IPS-11a (cell line): ENCODE measurements around the gene NOLC1.

Source experiments
- H3K4me3 ChIP-seq: one replicate; pipeline ENCODE4 v1.5.1; 2013; ENCODE audit warnings: low read depth, low read length, control low read depth

NOLC1 gene

GRCh38 chr10:102151774-102152544, at the start of gene NOLC1:
Gene NOLC1 (plus strand): TSS chr10:102152389. CDS start chr10:102152411, 22 bp downstream.
- H3K4me3 ChIP-seq: peak within 1 kb of the TSS; percentile 97

GRCh38 chr10:102102421-102102820, 49.8 kb upstream of the NOLC1 start:
- H3K4me3 ChIP-seq: no peak overlapping the region

- no peak overlapping the region for H3K4me3 ChIP-seq
These were observed 45.2 kb upstream of the NOLC1 start for GRCh38 chr10:102106998-102107397.

GRCh38 chr10:102109166-102110116, 42.7 kb upstream of the NOLC1 start:
- H3K4me3 ChIP-seq: no peak overlapping the region

DNA sequence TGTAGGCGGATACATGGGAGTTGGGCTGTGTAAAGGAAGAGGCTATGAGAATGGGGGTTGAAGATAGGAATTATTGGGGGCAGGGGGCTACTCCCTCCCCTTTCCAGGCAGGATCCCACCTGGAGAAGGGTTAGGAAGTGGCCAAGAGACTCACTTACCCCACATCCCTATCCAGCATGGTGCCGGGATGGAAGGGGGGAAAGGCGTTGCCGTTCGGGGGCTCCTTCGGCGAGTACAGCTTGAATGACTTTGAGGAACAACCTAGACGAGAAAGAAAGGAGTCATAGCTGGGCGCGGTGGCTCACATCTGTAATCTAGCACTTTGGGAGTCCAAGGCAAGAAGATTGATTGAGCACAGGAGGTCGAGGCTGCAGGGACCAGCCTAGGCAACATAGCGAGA, 40.9 kb upstream of the NOLC1 start:
- no peak overlapping the region for H3K4me3 ChIP-seq

DNA sequence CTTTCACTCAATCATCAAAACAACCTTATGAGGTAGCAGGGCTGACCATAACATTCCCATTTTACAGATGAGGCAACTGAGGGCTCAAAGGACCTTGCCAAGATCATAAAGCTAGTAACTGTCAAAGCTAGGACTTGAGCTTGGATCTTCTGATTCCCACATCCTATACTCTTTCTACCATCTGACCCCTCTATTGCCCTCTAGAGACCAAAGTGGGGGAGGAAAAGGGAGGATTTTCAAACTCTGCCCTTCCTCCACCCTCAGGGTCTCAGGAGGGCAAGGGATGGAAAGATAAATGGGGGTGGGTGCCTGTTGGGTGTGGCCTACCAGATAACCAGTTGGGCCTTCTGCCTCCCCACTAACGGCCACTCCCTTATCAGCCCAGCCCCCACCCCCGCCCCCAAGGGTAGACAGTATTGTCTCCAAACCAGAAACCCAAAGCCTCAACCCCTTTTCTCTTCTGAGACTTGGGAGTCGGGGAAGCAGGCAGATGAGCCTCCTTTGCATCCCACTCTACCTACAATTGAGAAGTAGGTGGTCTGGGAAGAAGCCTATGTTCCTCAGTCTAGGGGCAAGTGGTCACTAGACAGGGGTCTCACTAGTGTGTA, 39.9 kb upstream of the NOLC1 start:
- H3K4me3 ChIP-seq: no peak overlapping the region

DNA sequence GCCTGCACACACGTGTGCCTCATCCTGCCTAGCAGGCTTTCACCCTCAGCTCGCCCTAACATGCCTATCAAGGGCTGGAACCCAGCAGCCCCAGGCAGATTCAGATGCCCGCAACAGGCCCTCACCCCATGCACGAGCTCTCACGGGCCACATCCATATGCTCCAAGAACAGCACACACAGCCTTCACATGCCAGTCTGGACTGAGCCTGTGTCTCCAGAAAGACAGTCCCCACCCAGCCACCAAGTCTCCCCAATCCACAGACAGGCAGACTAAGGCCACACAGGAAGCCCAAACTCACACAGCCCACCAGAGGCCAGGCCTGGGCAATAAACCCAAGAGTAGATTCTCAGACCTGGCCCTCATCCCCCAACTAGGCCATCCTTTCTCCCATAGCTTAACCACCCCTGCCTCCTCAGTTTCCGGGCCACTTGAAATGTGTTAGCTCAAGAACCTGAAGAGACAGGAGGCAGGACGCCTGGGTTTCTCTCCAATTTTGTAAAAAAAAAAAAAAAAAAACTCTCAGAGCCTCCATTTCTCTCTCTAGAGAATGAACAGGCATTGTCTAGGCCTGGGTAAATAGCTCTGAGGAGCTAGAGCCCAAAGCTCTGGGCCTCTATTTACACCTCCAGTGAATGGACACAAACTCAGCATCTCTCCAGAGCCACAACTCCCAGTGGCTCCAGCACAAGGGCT, 38.8 kb upstream of the NOLC1 start:
- H3K4me3 ChIP-seq: peak overlapping the region; percentile 75

DNA sequence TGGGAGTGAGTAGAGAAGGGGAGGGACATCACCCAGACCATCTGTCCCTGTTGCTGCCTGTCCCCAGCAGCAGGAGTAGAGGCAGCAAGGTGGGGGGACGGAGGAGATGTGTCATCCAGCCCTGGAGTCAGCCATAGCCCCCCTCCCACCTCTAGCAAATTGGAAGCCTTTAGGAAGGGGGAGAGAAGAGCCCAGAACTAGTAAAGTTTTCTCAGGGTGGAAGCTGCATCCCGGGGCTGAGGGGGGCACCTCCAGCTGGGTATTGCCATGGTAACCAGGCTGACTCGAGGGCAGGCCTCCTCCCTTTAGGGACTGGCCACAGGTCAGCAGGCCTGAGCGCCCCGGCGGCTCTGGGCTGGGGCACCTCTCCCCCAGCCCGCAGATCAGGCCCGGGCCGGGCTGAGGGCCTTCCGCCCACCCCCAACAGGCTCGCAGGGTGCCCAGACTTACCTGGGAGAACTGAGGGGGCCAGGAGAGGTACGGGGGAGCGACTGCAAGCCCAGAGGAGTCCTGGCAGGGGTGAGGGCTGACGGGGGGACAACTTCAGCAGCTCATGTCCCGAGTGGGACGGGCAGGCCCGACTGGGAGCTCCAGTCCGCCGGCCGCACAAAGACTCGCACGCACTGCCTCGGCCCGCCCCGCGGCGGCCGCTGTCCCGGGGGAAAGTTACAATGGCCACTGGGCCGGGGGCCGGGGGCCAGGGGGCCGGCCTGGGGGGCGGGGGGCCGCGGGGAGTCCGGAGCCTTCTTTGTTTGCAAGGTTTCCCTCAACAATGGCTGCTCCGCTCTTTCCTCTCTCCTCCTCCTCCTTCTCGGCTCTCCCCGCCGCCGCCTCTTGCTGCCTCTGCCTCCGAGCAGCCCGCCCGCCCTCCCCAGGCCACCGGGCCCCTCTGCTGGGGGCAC, 38.0 kb upstream of the NOLC1 start:
- H3K4me3 ChIP-seq: peak overlapping the region; percentile 75

DNA sequence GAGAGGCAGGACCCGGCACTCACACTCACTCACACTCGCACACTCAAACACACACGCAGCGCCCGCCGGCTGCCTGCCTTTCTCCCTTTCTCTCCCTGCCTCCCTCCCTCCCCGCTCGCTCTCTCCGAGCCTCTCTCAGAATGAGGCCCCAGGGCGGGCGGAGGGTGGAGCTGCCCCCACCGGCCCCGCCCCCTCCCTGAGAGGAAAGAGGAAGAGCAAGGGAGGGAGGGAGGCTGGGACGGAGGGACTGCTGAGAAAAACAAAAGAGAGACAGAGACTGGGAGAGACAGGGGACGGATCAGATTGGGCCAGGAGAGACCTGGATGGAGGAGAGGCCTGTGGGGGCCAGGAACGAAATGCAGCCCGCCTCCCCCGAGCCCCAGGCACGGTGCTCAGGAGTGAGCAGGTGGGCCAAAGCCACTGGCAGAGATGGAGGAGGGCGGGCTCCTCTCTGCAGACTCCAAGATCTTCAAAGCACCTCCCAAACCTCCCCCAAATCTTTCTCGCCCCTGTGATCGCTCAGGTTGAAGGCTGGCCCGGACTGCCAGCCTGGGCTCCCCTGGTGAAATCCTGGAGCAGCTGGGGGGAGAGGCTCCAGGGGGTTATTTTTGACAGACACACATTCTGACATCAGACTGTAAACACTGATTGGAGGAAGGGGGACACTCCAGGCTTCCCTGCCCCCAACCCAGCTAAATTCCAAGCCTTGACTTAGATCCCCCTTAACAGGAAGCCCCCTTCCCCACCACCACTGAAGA, 37.1 kb upstream of the NOLC1 start:
- H3K4me3 ChIP-seq: peak overlapping the region; percentile 75

DNA sequence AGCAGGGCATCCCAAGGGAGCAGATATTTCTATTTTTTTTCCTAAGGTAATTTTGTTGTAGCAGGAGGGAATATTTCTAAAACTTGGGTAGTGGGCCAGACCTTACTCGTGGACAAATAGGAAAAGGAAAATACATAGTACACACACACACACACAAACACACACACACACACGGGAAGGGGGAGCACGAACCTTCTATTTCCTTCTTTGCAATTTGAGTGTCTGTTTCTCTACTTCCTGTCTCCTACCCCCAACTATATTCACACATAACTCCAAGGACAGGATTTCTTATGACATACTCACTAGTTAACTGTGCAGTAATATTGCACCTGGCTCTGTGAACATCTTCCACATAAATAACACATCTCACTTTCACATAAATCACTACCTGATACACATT, 36.4 kb upstream of the NOLC1 start:
- no peak overlapping the region for H3K4me3 ChIP-seq

GRCh38 chr10:102116656-102117055, 35.5 kb upstream of the NOLC1 start:
- H3K4me3 ChIP-seq: no peak overlapping the region

DNA sequence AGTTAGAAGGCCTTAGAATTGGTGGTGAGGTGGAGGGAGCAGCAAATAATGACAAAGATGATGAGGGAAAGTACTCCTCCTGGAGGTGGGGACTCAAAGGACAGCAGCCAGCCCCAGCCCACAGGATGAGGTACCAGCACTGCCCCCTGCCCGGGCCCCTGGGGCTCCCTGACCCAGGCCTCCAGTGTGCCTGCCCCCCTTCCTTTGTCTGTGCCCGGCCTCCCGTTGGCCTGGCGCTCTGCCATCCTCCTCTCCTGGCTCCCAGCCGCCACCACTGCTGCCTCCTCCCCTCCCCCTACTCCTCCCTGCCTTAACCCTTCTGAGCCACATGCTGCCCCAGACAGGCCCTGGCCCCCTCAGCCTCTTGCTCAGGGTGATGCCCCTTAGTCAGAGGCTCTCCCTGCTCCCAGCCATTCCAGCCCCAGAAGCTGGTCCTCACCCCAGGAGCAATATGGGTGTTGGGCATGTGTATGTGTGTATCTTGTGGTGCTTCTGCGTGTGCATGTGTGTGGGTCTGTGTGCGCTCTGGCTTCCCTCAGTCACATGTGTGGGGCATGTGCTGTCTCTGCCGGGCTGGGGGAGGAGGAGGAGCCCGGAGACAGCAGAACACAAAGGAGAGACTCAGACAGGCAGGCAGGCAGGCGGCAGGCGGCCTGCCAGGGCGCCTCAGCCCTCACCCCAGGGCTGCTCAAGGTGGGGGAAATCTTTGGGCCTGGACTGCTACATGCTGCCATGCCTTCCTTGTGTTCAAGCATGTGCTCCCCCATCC, 34.6 kb upstream of the NOLC1 start:
- H3K4me3 ChIP-seq: peak overlapping the region; percentile 13

- H3K4me3 ChIP-seq: peak overlapping the region; percentile 76
These were observed 33.3 kb upstream of the NOLC1 start for GRCh38 chr10:102118867-102119266.

GRCh38 chr10:102119417-102120141, 32.6 kb upstream of the NOLC1 start:
- H3K4me3 ChIP-seq: peak overlapping the region; percentile 76

- H3K4me3 ChIP-seq: peak within 1 kb of the TSS; percentile 76
These were observed 31.8 kb upstream of the NOLC1 start, which contains the start of gene LDB1 for GRCh38 chr10:102120142-102120990. Gene LDB1 (minus strand): TSS chr10:102120368. CDS start chr10:102120110, 258 bp downstream.

DNA sequence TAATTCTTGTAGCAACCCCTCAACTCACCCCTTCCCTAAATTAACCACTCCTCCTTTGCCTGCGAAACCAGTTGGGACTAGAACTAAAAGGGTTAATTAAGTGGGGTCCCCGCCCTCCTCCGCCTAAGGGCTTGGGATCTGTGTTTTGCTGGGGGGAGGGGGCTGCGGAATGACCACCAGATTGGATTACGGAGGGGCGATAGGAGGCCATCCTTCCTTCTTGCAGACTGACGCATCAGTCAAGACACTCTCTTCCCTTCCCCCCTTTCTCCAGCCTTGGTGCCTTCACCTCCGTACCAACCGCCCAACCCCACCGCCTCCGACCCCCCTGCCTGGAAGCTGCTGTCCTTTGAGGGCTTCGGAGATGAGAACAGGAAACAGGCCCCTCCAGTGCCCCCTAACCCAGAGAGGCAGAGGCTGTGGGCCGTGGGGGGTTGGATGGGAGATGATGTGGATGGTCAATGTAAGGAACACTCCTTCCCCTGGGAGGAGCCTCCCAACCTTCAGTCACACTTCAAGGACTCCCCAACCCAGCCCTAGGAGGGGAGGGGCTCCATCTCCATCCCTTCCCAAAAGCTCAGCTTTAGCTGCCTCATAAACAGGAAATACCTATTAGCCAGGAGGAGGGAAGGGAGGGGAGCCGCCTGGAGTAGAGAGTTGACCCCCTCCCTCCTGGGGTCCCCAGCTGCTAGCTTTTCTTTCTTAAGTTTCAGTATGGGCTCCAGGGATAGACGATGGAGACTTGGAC, 31.0 kb upstream of the NOLC1 start:
- peak overlapping the region; percentile 76 for H3K4me3 ChIP-seq
